ES-I3 (cell line): ENCODE results near the gene UBA1.

ENCODE experiments used
- H3K36me3 ChIP-seq: 2 replicates; pipeline ENCODE4 v1.6.1; 2013; ENCODE audit warnings: mild to moderate bottlenecking, low read length, control low read depth, moderate library complexity; ENCODE audit not compliant: insufficient read depth
- H3K4me1 ChIP-seq: 2 replicates; pipeline ENCODE4 v1.6.1; 2013; ENCODE audit warnings: mild to moderate bottlenecking, control low read depth, low read length; ENCODE audit not compliant: insufficient read depth
- H3K9ac ChIP-seq: 2 replicates; pipeline ENCODE4 v1.6.1; 2013; ENCODE audit warnings: low read depth, mild to moderate bottlenecking, low read length, moderate library complexity
- H3K9me3 ChIP-seq: 2 replicates; pipeline ENCODE4 v1.6.1; 2013; ENCODE audit warnings: mild to moderate bottlenecking, low read length, moderate library complexity; ENCODE audit not compliant: control insufficient read depth, insufficient read depth

UBA1 gene

DNA sequence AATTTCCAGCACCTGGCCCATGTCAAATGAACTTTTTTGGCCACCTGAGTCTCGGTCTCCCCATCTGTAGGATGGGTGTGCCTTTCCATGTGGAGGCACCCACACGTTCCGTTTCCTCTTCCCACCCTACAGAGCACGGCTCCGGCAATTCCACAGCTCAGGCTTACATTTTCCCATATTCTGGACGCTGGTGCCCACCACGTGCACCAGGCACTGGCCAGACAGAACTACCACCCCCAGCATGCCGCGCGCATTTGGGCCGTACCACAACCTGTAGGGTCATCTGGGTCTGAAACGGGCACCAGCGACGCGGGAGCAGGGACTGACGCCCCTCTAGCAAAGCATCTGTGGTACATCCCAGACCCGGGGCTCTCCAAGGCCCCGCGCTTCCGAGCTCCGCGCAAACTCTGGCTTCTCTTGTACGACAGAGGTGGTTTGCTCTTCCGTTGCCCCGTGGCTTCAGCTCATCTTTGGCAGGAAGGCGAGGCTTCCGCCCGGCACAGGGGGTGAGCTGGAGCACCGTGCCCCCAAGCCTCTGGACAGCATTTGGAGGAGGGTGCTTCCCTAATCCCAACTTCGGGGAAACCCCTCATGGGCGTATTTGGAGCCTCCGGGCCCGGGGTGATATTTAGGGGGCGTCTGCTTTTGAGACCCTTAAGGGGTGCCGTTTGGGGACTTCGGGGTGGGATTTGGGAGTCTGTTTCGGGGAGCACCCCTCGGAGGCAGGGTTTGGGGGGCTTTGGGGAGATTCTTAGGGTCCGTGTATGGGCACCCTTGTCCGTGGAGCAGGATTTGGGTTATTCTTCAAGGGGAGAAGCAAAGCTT is 3.0 kb upstream of the UBA1 start:
- peak overlapping the region; percentile 81 for H3K9ac ChIP-seq
- H3K4me1 ChIP-seq, result peaks cover 7% of the 10 kb centered on the region
- H3K36me3 ChIP-seq, result no peaks in the 10 kb centered on the region; the same call in none of the 2 replicates
- no peaks in the 10 kb centered on the region for H3K9me3 ChIP-seq

DNA sequence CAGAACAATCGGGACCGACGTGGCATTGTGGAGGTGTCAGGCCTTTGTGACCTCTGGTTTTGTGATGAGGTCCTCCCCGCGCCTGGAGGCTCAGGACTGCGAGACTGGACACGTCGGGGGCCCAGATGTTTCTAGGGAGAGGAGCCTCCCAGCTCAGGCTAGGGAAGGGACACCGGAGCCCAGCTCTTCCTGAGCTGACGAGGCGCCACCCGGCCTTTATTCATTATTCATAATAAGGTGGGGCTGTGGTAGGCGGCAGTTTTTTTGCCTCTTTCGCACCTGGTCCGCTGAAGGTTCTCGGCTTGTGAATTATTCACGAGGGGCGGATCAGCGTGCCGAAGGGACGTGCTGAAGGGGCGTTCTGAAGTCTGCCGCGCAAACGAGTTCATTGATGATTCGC is 2.3 kb upstream of the UBA1 start:
- Histone ChIP-seq H3K36me3 (peaks cover 3% of the 10 kb centered on the region), H3K4me1 (peaks cover 14% of the 10 kb centered on the region), H3K9me3 (no peaks in the 10 kb centered on the region), H3K9ac (peak overlapping the region; percentile 81)

DNA sequence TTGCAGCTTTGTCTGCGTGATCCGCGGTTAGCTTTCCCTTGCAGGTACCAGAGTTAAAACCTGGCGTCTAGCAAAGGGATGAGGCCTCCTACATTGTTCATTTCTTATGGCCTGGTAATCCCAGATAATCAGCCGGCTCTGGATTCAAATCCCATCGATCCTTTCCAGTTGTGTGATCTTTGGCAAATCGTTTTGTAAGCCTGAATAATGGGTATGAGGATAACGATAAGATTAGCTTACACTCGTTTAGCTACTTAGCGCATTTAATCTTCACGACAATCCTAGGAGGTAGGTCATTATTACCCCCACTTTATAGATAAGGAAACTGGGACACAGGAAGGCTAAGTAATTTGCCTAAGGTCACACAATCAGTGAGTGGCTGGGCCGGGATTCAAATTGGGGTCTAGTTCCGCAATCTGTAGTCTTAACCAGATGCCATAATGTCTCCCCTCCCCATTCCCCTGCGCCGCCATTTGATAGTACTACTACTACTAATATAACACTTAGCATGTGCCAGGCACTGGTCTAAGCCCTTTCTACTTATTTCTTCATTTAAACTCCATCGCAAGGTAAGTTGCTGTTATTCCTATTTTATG is 1.7 kb upstream of the UBA1 start:
- peaks cover 20% of the 10 kb centered on the region for H3K4me1 ChIP-seq
- H3K36me3 ChIP-seq, result peaks cover 9% of the 10 kb centered on the region
- H3K9ac ChIP-seq, result peak overlapping the region; percentile 81; the same call in 1 of the 2 replicates
- H3K9me3 ChIP-seq, result no peaks in the 10 kb centered on the region

GRCh38 chrX:47194194-47194787 is 662 bp downstream of the UBA1 start:
- Histone ChIP-seq H3K4me1 (peaks cover 34% of the 10 kb centered on the region), H3K9me3 (no peaks in the 10 kb centered on the region), H3K9ac (peak overlapping the region; percentile 92), H3K36me3 (peaks cover 28% of the 10 kb centered on the region)

- Histone ChIP-seq H3K36me3 (peaks cover 44% of the 10 kb centered on the region), H3K9ac (no peak overlapping the region), H3K4me1 (peaks cover 34% of the 10 kb centered on the region), H3K9me3 (no peaks in the 10 kb centered on the region)
Observed at GRCh38 chrX:47196098-47196497, 2.5 kb downstream of the UBA1 start.

GRCh38 chrX:47197526-47197925 is 3.9 kb downstream of the UBA1 start:
- Histone ChIP-seq H3K36me3 (peaks cover 58% of the 10 kb centered on the region), H3K9ac (no peak overlapping the region), H3K9me3 (no peaks in the 10 kb centered on the region), H3K4me1 (peaks cover 34% of the 10 kb centered on the region)

DNA sequence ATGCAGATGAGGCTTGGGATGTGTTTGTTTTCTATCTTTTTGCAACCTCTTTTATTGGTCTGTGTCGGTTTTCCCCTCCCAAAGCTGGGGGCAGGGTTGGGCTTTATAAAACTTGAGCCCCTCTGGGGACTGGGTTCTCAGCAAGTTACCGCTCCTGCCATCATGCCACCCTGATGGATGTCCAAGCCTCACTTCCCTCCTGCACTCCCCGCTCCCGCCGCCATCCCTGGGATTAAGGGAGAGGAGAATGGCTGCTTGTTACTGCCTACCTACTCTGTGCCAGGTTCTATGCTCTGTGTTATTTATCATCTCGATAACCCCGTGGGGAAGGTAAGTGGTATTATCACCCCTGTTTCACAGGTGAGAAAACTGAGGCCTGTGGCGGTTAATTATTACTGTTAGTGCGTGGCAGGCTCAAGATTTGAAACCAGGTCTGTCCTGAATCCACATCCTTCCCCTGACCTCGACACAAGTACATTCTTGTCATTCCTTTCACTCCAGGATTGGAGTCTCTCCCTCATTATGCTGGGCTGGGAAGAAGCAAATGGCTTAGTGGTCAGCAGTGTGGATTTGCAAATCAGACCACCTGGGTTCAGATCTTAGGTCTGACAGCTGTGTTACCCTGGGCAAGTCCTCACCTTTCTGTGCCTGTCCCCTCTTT is 4.5 kb downstream of the UBA1 start:
- Histone ChIP-seq H3K4me1 (peaks cover 30% of the 10 kb centered on the region), H3K9ac (no peak overlapping the region), H3K36me3 (peaks cover 64% of the 10 kb centered on the region), H3K9me3 (no peaks in the 10 kb centered on the region)

DNA sequence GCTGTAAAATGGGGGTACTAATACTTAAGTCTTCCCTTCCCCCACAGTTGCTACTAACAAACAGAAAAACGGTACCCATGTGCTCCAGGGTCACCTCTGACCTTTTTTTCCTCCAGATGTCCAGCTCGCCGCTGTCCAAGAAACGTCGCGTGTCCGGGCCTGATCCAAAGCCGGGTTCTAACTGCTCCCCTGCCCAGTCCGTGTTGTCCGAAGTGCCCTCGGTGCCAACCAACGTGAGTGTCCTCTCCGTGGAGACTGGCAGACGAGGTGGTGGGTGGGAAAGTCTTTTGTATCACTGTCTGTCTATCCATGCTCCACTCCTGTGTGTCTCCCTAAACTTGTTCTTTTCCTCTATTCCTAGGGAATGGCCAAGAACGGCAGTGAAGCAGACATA is 5.1 kb downstream of the UBA1 start:
- no peaks in the 10 kb centered on the region for H3K9me3 ChIP-seq
- H3K9ac ChIP-seq, result no peak overlapping the region
- H3K36me3 ChIP-seq, result peaks cover 69% of the 10 kb centered on the region
- peaks cover 30% of the 10 kb centered on the region for H3K4me1 ChIP-seq

- Histone ChIP-seq H3K9ac (no peak overlapping the region), H3K9me3 (no peaks in the 10 kb centered on the region), H3K4me1 (peaks cover 30% of the 10 kb centered on the region), H3K36me3 (peaks cover 69% of the 10 kb centered on the region)
Observed at GRCh38 chrX:47199286-47199685, 5.7 kb downstream of the UBA1 start.

DNA sequence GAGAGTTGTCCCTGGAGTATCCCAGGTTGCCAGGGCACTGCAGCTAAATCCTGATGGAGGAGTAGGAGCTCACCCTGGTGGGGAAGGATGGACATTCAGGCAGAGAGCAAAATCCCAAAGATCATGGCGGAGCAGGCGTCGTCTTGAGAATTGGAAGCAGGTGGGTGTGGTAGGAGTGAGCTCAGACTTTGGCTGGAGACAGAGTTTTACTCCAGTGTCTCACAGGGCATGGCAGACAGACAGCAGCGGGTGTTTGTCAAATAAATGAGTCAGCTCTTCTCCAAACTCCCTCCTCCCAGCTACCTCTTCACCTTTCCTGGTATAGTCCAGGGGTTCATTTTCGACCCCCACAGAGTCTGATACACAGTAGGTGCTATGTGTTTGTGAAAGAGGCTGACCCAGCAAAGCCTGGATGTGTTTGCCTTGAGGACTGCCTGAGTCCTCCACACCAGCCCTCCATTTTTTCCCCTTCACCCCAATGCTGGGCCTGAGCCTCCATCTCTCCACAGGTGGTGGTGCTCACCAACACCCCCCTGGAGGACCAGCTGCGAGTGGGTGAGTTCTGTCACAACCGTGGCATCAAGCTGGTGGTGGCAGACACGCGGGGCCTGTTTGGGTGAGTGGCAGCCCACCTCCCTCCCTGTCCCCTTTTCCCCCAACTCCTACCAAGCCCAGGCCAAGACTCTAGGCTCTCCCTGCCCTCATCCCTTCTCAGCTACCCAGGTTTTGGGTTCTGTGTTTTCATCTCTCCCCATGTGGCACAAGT is 6.9 kb downstream of the UBA1 start:
- Histone ChIP-seq H3K4me1 (peaks cover 28% of the 10 kb centered on the region), H3K36me3 (peaks cover 75% of the 10 kb centered on the region), H3K9ac (no peak overlapping the region), H3K9me3 (no peaks in the 10 kb centered on the region)

GRCh38 chrX:47201345-47201944 is 7.8 kb downstream of the UBA1 start:
- peaks cover 79% of the 10 kb centered on the region for H3K36me3 ChIP-seq
- H3K9ac ChIP-seq, result no peak overlapping the region
- H3K4me1 ChIP-seq, result peaks cover 19% of the 10 kb centered on the region
- H3K9me3 ChIP-seq, result no peaks in the 10 kb centered on the region

DNA sequence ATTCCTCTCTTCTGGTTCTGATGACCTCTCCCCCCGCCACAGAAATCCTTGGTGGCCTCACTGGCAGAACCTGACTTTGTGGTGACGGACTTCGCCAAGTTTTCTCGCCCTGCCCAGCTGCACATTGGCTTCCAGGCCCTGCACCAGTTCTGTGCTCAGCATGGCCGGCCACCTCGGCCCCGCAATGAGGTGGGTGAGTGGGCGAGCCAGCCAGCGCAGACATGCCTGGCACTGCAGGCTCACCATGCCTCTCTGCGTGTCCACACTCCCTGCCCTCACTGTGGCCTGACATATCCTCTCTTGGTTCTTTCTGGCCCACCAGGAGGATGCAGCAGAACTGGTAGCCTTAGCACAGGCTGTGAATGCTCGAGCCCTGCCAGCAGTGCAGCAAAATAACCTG is 8.7 kb downstream of the UBA1 start:
- peaks cover 81% of the 10 kb centered on the region for H3K36me3 ChIP-seq
- no peak overlapping the region for H3K9ac ChIP-seq
- no peaks in the 10 kb centered on the region for H3K9me3 ChIP-seq
- peaks cover 13% of the 10 kb centered on the region; the same call in 1 of the 2 replicates for H3K4me1 ChIP-seq

DNA sequence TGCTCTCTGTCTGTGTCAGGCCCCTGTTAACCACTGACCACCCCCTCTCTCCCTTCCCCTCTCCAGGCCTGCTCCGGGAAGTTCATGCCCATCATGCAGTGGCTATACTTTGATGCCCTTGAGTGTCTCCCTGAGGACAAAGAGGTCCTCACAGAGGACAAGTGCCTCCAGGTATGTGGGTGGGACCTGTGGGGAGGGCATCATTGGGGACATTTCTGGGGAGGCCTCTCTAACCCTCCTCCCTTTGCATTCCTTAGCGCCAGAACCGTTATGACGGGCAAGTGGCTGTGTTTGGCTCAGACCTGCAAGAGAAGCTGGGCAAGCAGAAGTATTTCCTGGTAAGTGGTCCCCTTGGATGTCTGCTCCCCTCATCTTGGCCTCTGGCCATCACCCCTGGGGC is 9.2 kb downstream of the UBA1 start:
- Histone ChIP-seq H3K9ac (no peak overlapping the region), H3K36me3 (peaks cover 83% of the 10 kb centered on the region), H3K4me1 (peaks cover 10% of the 10 kb centered on the region; the same call in 1 of the 2 replicates), H3K9me3 (no peaks in the 10 kb centered on the region)
